IMR-90 (cell line): ENCODE measurements around the gene TOB2. TPM values are rescaled to one million over a fixed set of nuclear protein-coding genes. Genes with fewer than 3 reads are reported as not detected.

Experiments used
- ATAC-seq: fragments of 200-7000 bp; cut with Tn5 transposase; 2 replicates; pipeline ENCODE4 v1.9.1; 2020; ENCODE audit warnings: low read depth, mild to moderate bottlenecking, moderate library complexity
- BruUV-seq: library from RNA; stranded (reverse); fragments of 400-500 nt; replicated peaks from 2 replicates; lab custom pipeline; 2021; lab: Mats Ljungman, UMichigan
- CTCF ChIA-PET: fragments of 300-600 bp; formaldehyde crosslinking; extraction: SDS; loops from one replicate; lab custom pipeline; 2021; ENCODE audit warnings: antibody characterized with exemption; lab: Yijun Ruan, JAX
- POLR2A ChIA-PET: fragments of 300-600 bp; sonication (Branson Sonifier 250); formaldehyde crosslinking; loops from one replicate; lab custom pipeline; 2022; ENCODE audit warnings: antibody characterized with exemption; ENCODE audit not compliant: unreplicated experiment; lab: Charles Lee
- DNase-seq: peaks from one replicate; pipeline ENCODE4 v3.0.0; 2013
- H2AFZ ChIP-seq: replicated peaks from 2 replicates; pipeline ENCODE3; 2013; ENCODE audit warnings: low read length, mild to moderate bottlenecking; ENCODE audit not compliant: poor library complexity
- H2AK5ac ChIP-seq: 2 replicates; pipeline ENCODE4 v1.6.1; 2013; ENCODE audit warnings: low read depth, low read length, inconsistent platforms
- H2AK9ac ChIP-seq: replicated peaks from 2 replicates; pipeline ENCODE3; 2013; ENCODE audit warnings: mild to moderate bottlenecking, low read depth, low read length, moderate library complexity; ENCODE audit not compliant: poor library complexity
- H2BK120ac ChIP-seq: 2 replicates; pipeline ENCODE4 v1.6.1; 2013; ENCODE audit warnings: low read depth, low read length, inconsistent platforms
- H2BK15ac ChIP-seq: 3 replicates; pipeline ENCODE4 v1.6.1; 2013; ENCODE audit warnings: low read depth, low read length, inconsistent platforms
- H2BK20ac ChIP-seq: 2 replicates; pipeline ENCODE4 v1.6.1; 2013; ENCODE audit warnings: low read depth, mild to moderate bottlenecking, inconsistent platforms, low read length, moderate library complexity
- H2BK5ac ChIP-seq: 2 replicates; pipeline ENCODE4 v1.6.1; 2013; ENCODE audit warnings: mild to moderate bottlenecking, low read depth, low read length, inconsistent platforms; ENCODE audit not compliant: poor library complexity, severe bottlenecking
- H3K14ac ChIP-seq: replicated peaks from 2 replicates; pipeline ENCODE4 v1.6.1; 2013; ENCODE audit warnings: low read depth, low read length, inconsistent platforms
- H3K18ac ChIP-seq: 2 replicates; pipeline ENCODE4 v1.6.1; 2013; ENCODE audit warnings: low read depth, low read length, control low read depth
- H3K23ac ChIP-seq: 2 replicates; pipeline ENCODE4 v1.6.1; 2013; ENCODE audit warnings: low read depth, low read length, inconsistent platforms
- H3K27ac ChIP-seq: 2 replicates; pipeline ENCODE4 v1.5.1; 2013; ENCODE audit warnings: mild to moderate bottlenecking, control low read depth, low read length; ENCODE audit not compliant: insufficient read depth
- H3K27me3 ChIP-seq: 2 replicates; pipeline ENCODE4 v1.6.1; 2013; ENCODE audit warnings: low read length; ENCODE audit not compliant: control insufficient read depth, insufficient read depth
- H3K36me3 ChIP-seq: 2 replicates; pipeline ENCODE4 v1.6.1; 2013; ENCODE audit warnings: low read length, mixed read lengths; ENCODE audit not compliant: control insufficient read depth, insufficient read depth
- H3K4ac ChIP-seq: 2 replicates; pipeline ENCODE4 v1.6.1; 2013; ENCODE audit warnings: low read depth, low read length, inconsistent platforms
- H3K4me1 ChIP-seq: 2 replicates; pipeline ENCODE4 v1.6.1; 2013; ENCODE audit warnings: low read length, mixed read lengths; ENCODE audit not compliant: control insufficient read depth, insufficient read depth
- H3K4me2 ChIP-seq: 2 replicates; pipeline ENCODE4 v1.6.1; 2013; ENCODE audit warnings: low read depth, mild to moderate bottlenecking, control low read depth, low read length, moderate library complexity
- H3K4me3 ChIP-seq: 2 replicates; pipeline ENCODE4 v1.5.1; 2013; ENCODE audit warnings: low read depth, mild to moderate bottlenecking, control low read depth, low read length, moderate library complexity; ENCODE audit not compliant: insufficient read depth
- H3K56ac ChIP-seq: 2 replicates; pipeline ENCODE4 v1.6.1; 2013; ENCODE audit warnings: low read length, inconsistent platforms; ENCODE audit not compliant: insufficient read depth; ENCODE audit errors: extremely low read depth
- H3K79me1 ChIP-seq, 2 experiments: 2 replicates each; pipeline ENCODE4 v1.6.1; 2013; ENCODE audit warnings: low read length in 2 of 2, inconsistent platforms in 1 of 2, low read depth in 1 of 2
- H3K9ac ChIP-seq: 2 replicates; pipeline ENCODE4 v1.6.1; 2013; ENCODE audit warnings: low read depth, low read length, control low read depth
- H3K9me1 ChIP-seq: 2 replicates; pipeline ENCODE4 v1.6.1; 2013; ENCODE audit warnings: low read length, inconsistent platforms; ENCODE audit not compliant: insufficient read depth
- H3K9me3 ChIP-seq: 2 replicates; pipeline ENCODE4 v1.6.1; 2013; ENCODE audit warnings: low read length; ENCODE audit not compliant: control insufficient read depth, insufficient read depth
- H4K20me1 ChIP-seq: 2 replicates; pipeline ENCODE4 v1.6.1; 2013; ENCODE audit warnings: low read length, inconsistent platforms; ENCODE audit not compliant: insufficient read depth
- H4K5ac ChIP-seq: 2 replicates; pipeline ENCODE4 v1.6.1; 2013; ENCODE audit warnings: mild to moderate bottlenecking, low read depth, low read length, control low read depth
- H4K8ac ChIP-seq, 2 experiments: 2 replicates each; pipeline ENCODE4 v1.6.1; 2013; ENCODE audit warnings: low read depth in 2 of 2, low read length in 2 of 2, control low read depth in 1 of 2, inconsistent platforms in 1 of 2
- H4K91ac ChIP-seq: 2 replicates; pipeline ENCODE4 v1.6.1; 2013; ENCODE audit warnings: low read depth, low read length, inconsistent platforms; ENCODE audit not compliant: insufficient read depth
- CTCF ChIP-seq: conservative IDR thresholded peaks from 2 replicates; pipeline ENCODE4 v1.5.1; 2012; ENCODE audit warnings: mild to moderate bottlenecking, low read depth, low read length, improper control_type of control experiment
- MAFK ChIP-seq: IDR thresholded peaks from 2 replicates; pipeline ENCODE4 v1.6.1; 2012; ENCODE audit warnings: low read depth, low read length, improper control_type of control experiment
- MAZ ChIP-seq: IDR thresholded peaks from 2 replicates; pipeline ENCODE4 v1.6.1; 2012; ENCODE audit warnings: low read depth, mild to moderate bottlenecking, low read length, improper control_type of control experiment, moderate library complexity, borderline replicate concordance
- RFX5 ChIP-seq: IDR thresholded peaks from 2 replicates; pipeline ENCODE4 v1.8.0; 2012; ENCODE audit warnings: low read depth, mild to moderate bottlenecking, low read length, moderate library complexity
- USF2 ChIP-seq: fragments of 150-350 bp; IDR thresholded peaks from 2 replicates; pipeline ENCODE4 v1.6.1; 2017; ENCODE audit warnings: mild to moderate bottlenecking, antibody characterized with exemption, low read length, low read depth
- WGBS, 2 experiments: methylation state at CpG; one replicate each; pipeline versions ENCODE4 v1.1.5 to v1.1.7; 2013; ENCODE audit warnings: missing lambda C conversion rate in 2 of 2; ENCODE audit not compliant: insufficient read length in 1 of 2; ENCODE audit errors: extremely low coverage in 2 of 2; 5-methylcytosine and 5-hydroxymethylcytosine counted together
- dilution Hi-C: fragments of 300-500 bp; cut with HindIII; formaldehyde crosslinking; loops from one replicate; pipeline ENCODE4 v1.14.3; 2018; ENCODE audit warnings: low sequenced_read_pairs; ENCODE audit not compliant: unreplicated experiment
- in situ Hi-C: fragments of 300-500 bp; cut with MboI; formaldehyde crosslinking; loops from 3 replicates; pipeline ENCODE4 v1.14.3; 2019; ENCODE audit warnings: low sequenced_read_pairs, inconsistent platforms, mixed read lengths
- intact Hi-C: fragments of 100-400 bp; cut with micrococcal nuclease; formaldehyde crosslinking; loops from 2 replicates; pipeline ENCODE4 v1.10.0; 2022
- polyA plus RNA-seq, 3 experiments: library from polyadenylated mRNA; depleted of rRNA; stranded (reverse); fragments of >200 nt; gene quantifications; 2 replicates each; pipeline ENCODE4 v1.2.3, GENCODE V29; 2012; ENCODE audit warnings: low replicate concordance in 1 of 3
- total RNA-seq: library from RNA; depleted of rRNA; stranded (reverse); fragments of >200 nt; gene quantifications from 2 replicates; pipeline ENCODE4 v1.2.3, GENCODE V29; 2012
- TF ChIP-seq, protein P1 (sequence below): fragments of 150-350 bp; IDR thresholded peaks from 2 replicates; pipeline ENCODE4 v1.6.1; 2016; ENCODE audit warnings: low read depth, mild to moderate bottlenecking, low read length, moderate library complexity, borderline replicate concordance

The TOB2 gene
- total and polyA plus RNA-seq, 2 of the 4 experiments (the other 2 are of a cell fraction), result 17.4 to 23.3 TPM

- H2AFZ ChIP-seq, result no peak overlapping the region
- ChIA-PET CTCF (interaction anchor here (0.6 kb wide), 1 partner anchor 31 kb away, joined by 4 read pairs; no protein-coding TSS in a partner anchor), POLR2A (no interaction called here)
- H4K8ac ChIP-seq, result no peak overlapping the region
- H4K91ac ChIP-seq, result no peak overlapping the region
- no peak overlapping the region for H2BK20ac ChIP-seq
- H3K23ac ChIP-seq, result no peak overlapping the region
- peaks cover 30 to 78% of the 10 kb centered on the region in 2 experiments for H3K79me1 ChIP-seq
- no peak overlapping the region for H3K4ac ChIP-seq
- H3K27me3 ChIP-seq, result no peaks in the 10 kb centered on the region
- no TSS peak for BruUV-seq
- H2BK5ac ChIP-seq, result no peak overlapping the region
- intact Hi-C loops (no loop called here), dilution Hi-C loops (no loop called here), in situ Hi-C loops (no loop called here)
- TF ChIP-seq RFX5, result no peak
- no peak for TF ChIP-seq USF2
- TF ChIP-seq MAFK, result no peak
- TF ChIP-seq, protein P1, sequence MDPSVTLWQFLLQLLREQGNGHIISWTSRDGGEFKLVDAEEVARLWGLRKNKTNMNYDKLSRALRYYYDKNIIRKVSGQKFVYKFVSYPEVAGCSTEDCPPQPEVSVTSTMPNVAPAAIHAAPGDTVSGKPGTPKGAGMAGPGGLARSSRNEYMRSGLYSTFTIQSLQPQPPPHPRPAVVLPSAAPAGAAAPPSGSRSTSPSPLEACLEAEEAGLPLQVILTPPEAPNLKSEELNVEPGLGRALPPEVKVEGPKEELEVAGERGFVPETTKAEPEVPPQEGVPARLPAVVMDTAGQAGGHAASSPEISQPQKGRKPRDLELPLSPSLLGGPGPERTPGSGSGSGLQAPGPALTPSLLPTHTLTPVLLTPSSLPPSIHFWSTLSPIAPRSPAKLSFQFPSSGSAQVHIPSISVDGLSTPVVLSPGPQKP, result no peak
- TF ChIP-seq MAZ, result no peak
- no peak for TF ChIP-seq CTCF
- no peak overlapping the region for H3K18ac ChIP-seq
- no peak overlapping the region for H3K56ac ChIP-seq
- DNase-seq, result no peak
- H3K4me2 ChIP-seq, result no peak overlapping the region
- H3K14ac ChIP-seq, result no peak overlapping the region
- peaks cover 55% of the 10 kb centered on the region for H3K36me3 ChIP-seq
- H4K20me1 ChIP-seq, result peaks cover 91% of the 10 kb centered on the region
- H2BK120ac ChIP-seq, result no peak overlapping the region
- no peak overlapping the region for H3K9ac ChIP-seq
- no peak for ATAC-seq
- H4K5ac ChIP-seq, result no peak overlapping the region
- no peaks in the 10 kb centered on the region for H3K4me1 ChIP-seq
- no peak overlapping the region for H2AK5ac ChIP-seq
- H3K27ac ChIP-seq, result no peak overlapping the region
- H3K4me3 ChIP-seq, result no peak overlapping the region
- H3K9me1 ChIP-seq, result peaks cover 7% of the 10 kb centered on the region
- WGBS, 2 experiments, result 62% methylated on average over 3 of the region's 23 CpGs; no CpG with 5 or more reads in 1 of the 2 experiments
- H2AK9ac ChIP-seq, result no peak overlapping the region
- no peaks in the 10 kb centered on the region for H3K9me3 ChIP-seq
- no peak overlapping the region for H2BK15ac ChIP-seq
Observed at GRCh38 chr22:41436322-41437113, 10.1 kb downstream of the TOB2 start.
